ENCODE measurements around the gene DMAC2L.
"Not testable (repeated sequence)": the region's sequence is repeated elsewhere in the genome, so short reads cannot be mapped to it uniquely, and the experiment has no call there.

DMAC2L gene, protein sequence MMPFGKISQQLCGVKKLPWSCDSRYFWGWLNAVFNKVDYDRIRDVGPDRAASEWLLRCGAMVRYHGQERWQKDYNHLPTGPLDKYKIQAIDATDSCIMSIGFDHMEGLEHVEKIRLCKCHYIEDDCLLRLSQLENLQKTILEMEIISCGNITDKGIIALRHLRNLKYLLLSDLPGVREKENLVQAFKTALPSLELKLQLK

DNA sequence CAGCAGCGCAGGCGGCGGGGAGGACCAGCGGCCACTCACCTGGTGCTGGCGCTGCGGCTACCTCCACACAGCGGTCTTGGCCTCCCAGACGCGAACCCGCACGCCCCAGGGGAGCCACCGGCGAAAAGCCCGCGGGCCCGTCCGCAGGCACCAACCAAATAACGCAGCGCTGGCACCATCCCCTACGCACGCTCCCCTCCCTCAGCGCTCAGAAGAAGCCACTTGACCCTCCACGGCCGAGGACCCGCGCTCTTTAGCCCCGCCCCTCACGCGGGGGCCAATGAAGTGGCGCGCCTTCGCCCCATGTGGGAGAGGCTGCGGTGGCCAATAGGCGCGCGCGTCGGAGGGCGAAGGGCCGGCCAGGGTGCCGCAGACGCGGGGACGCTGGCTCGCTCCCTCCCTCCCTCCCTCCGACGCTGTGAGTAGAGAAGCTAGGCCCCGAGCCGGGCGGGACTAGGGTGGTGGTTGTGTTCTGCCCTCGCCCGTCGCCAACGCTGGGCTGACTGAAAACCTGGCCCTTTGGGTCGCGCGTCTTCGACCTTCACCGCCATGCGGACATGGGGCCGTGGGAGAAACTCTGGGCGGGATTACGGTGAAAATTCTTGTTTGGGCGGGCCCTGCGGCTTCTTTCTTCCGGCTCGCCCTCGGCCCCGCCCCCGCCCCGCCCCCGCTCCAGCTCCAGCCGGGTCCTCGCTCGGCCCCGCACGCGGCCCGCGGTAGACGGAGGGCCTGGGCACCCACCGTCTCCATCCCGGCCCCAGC is at the start of gene DMAC2L, which contains the start of gene L2HGDH:
Gene DMAC2L, plus strand, starts transcription at position 353 of the 762 bp plus-strand sequence. CDS start 9,164 bp downstream, outside the sequence.
Gene L2HGDH, minus strand, starts transcription at position 258 of the 762 bp plus-strand sequence. Its CDS starts 79 bp downstream, at position 179.
- peak; percentile 91 for DNase-seq

DNA sequence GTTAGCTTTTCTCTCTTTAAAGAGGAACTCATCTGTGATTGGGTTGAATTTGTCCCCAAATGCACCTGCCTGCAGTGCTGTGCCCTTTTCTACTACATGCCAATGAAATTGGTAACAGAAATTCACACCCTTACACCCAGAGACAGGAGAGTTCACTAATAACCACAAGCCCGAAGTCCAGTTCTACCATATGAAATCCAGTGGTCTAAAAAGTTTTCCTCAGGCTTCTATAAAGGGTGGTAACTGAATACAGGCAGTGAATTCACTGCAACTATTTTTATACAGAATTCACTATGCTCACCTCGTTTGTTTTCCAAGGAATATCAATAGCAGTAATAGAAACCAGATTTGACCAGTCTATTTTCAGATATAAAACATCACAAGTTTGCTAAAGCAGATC is 49.3 kb upstream of the DMAC2L start:
- DNase-seq = no peak

DNA sequence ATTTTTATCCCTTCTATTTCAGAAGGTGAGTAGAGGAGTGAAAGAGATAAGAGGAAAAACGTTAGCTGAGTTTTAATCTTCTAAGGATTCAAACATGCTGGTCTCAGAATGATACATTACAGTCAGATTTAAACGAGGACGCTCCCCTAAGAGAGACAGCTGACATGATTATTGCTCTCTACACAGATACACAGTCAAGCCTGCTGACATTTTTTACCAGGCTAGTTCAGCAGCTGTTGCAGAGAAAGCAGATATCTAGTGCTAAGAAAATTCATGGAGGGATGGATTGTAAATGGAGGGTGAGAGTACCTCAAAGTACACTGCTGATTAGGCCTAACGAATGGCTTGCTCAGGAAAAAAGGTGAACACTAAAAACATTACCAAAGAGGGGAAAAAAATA is 48.8 kb upstream of the DMAC2L start:
- DNase-seq = no peak

DNA sequence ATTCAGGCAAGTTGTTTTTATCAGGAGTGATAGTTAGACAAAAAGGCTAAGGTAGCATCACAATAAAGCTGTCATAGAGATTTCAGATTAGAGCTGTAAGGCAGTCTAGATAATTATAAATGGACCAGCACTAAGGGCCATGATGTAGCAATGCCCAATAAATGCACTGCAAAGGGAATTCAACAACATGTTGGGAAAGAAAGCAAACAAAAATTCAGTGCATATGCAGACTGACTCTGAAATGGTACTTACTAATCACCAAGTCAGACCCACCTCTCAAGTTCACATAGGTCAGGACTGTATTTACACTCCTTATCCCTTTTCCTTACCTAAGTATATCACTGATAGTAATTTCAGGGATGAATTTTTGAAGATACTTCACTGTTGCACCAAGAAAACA is 47.1 kb upstream of the DMAC2L start:
- DNase-seq = no peak

DNA sequence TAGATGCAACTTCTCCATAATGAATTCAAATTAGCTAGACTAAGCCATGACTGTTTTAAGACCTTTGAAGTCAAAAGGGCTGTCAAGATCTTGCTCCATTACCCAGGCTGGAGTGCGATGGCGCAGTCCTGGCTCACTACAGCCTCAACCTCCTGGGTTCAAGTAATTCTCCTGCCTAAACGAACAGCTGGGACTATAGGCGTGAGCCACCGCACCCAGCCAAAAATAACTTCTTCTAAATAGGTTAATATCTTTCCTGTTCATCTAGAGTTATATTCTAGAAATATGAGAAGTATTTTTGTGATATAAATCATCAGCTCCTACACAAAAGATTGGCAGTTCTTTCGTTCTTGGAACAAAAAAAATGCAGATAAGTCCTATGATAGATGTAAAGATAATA is 41.2 kb upstream of the DMAC2L start:
- DNase-seq = no peak

DNA sequence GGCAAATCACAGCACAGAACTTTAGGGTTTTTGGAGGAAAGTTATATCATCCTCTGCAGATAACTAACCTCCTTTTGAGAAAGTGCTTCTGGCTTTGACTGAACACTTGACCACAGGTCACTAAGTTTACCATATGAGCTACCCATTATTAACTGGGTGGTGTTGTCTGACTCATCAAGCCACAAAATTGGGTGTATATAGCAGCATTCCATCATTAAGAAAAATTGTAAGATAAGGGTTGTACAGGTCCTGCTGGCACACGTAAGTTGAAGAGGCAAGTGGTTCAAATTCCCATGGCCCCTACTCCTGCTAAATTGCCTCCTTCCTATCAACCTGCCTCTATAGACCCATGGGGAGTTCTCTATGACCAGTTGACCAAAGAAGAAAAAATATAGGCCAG is 39.6 kb upstream of the DMAC2L start:
- DNase-seq = no peak

DNA sequence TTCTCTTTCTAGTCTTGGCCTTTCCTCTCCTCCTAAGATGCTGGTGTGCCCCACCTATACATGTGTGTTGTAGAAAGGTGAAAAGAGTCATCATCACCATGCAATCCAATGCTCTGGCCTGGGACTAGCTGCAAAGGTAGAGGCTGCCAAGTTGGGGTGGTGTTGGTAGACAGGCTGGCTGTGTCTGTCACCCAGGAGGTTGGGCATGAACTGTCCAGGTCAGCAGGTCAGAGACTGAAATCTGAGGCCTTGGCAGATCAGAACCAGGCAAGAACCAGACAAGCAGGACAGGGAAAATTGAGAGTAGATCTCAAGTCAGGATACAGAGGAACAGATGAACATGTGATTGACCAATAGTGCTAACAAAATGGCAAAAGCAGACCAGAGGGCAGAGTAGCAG is 26.3 kb upstream of the DMAC2L start:
- DNase-seq = no peak

DNA sequence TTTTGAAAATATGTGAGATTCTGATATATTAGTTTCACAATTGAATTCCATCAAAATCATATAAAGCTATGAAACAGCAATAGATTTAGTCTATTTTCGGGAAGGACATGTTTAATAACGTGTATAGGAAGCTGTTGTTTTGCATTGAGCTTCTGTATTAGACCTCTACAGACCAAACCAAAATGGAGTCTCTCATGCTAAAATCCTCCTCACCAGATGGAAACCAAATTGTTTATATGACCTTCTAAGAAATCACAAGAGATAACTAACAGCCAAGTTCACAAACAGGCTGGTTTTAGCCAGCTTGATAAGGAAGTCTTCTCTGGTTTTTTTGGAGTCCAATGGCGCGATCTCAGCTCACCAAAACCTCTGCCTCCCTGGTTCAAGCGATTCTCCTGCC is 24.0 kb upstream of the DMAC2L start:
- DNase-seq = no peak

DNA sequence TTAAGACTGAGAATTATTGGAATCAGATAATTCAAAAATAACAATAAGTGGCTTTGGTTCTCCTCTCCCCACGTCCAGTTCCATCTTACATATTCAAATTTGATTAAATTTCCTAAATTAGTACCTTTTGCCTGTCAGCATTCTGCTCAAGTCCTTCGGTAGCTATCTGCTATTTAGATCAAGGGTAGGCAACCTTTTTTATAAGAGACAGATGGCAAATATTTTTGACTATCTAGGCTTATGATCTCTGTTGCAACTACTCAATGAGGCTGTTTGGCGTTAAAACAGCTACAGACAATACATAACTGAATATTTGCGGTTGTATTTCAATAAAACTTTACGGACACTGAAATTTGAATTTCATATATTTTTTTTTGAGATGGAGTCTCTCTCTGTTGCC is 21.8 kb upstream of the DMAC2L start:
- no peak for DNase-seq

DNA sequence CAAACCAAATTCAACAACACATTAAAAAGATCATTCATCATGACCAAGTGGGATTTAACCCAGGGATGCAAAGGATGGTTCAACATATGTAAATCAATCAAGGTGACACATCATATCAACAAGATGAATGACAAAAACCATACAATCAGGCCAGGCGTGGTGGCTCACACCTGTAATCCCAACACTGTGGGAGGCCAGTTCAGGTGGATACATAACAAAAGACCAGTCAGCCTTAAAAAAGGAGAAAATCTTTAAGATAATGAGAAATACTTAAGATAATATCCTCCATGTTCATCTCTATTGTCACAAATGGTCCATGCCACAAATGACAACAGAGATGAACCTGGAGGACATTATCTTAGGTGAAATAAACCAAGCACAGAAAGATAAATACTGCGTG is 12.5 kb upstream of the DMAC2L start:
- no peak for DNase-seq

DNA sequence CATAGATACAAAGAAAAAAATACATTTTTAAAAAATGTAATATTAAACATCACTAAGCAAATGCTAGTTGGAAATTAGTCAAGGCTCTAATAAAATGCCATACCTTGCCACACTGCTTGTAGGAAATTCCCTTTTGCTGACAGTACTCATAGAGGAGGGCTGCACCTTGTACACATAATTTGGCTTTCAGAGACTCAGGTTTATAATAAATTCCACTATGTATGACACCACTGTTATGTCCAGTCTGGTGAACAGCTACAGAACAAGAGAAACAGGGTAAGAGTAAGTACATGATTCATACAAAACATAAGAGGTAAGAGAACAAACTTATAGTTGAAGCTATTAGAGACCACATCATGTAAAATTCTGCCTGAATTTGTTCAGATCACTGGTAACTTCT is 10.2 kb upstream of the DMAC2L start:
- no peak for DNase-seq

DNA sequence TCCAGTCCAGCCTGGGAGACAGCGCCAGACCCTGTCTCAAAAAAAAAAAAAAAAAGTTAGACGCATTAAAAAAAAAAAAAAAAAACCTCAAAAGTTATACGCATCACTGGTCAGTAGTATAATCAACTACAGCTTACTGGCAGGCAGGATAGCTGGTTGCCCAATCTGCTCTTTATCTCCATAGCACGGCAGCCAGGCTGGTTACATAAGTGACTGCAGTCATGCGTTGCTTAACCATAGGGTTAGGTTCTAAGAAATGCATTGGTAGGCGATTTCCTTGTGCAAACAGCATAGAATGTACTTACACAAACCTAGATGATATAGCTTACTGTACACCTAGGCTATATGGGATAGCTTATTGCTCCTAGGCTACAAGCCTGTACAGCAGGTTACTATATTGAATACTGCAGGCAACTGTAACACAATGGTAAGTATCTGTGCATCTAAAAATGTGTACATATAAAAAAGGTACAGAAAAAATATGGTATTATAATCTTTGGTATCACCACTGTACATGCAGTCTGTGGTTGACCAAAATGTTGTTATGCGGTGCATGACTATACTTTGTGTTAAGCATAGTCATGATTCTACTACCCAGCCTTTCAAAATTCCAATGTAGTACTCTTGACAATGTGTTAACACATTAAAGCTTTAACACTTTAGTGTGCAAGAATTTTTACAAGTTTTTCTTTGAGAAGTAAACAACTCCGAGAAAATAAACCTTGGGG is 8.2 kb upstream of the DMAC2L start:
- DNase-seq = no peak

DNA sequence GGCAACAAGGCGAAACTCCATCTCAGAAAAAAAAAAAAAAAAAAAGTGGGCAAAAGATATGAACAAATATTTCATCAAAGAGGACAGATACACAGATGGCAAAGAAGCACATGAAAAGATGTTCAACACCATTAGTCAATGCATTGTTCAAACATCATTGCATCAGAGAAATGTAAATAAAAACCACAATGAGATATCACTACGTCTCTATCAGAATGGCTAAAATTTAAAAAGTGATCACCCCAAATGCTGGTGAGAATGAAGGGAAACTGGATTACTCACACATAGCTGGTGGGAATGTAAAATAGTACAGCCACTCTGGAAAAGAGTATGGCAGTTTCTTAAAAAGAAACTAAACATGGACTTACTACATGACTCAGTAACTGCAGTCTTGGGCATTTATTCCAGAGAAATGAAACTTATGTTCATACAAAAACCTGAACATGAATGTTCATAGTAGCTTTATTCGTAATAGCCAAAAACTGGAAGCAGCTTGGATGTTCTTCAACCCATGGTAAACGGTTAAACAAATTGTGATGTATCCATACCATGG is 3.7 kb upstream of the DMAC2L start:
- DNase-seq = no peak

DNA sequence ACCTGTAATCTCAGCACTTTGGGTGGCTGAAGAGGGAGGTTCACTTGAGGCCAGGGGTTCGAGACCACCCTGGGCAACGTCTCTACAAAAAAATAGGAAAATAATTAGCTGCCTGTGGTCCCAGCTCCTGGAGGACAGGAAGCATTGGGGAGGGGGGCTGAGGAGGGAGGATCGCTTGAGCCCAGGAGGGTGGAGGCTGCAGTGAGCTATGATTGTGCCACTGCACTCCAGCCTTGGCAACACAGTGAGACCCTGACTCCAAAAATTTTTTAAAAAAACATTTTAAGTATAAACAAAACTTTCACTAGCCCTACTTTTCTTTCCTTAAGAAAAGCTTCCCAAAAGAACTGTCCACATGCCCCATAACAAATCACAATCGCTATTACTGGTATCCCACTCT is 1.7 kb upstream of the DMAC2L start:
- DNase-seq = no peak

DNA sequence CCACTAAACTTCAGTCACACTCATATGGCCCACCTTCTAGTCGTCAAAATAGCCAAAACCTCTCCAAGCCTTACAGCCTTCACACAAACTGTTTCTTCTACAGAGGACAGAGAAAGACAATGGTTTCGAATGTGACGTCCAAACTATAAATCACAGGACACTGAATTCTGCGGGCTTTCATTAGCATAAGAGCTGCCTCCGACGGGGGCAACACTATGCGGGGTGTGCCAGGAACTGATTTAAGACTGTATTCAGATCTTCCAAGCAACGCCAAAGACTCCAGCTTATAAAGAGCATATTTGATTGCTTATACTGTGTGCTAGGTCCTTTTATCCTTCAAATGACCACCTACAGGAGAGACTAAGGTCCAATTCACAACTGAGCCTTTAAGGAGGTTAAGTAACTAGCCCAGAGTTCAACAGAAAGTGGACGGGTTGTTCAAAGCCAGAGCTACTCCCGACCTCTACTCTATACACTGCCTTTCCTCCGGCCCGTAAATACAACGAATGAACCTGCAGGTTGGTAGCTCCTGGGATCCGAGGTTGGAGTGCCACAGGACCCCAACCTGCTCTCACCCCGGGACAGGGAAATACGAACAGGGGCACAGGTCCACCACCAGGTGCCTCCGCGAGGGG is 670 bp upstream of the DMAC2L start:
- no peak for DNase-seq

DNA sequence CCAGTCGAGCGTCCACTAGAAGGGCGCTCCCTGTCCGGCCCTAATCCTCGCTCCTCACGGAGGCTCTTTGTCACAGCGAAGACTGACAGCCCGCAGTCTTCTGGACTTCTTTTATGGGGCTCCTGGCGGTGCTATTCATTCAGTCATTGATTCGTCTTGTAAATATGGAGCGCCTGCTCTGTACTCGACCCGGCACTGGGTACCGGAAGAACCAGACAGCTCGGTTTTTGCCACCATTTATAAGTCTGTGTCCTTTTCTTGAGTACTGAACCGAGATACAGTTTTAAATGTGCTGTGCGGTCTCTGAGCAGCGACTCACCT is 570 bp downstream of the DMAC2L start:
- DNase-seq = no peak

DNA sequence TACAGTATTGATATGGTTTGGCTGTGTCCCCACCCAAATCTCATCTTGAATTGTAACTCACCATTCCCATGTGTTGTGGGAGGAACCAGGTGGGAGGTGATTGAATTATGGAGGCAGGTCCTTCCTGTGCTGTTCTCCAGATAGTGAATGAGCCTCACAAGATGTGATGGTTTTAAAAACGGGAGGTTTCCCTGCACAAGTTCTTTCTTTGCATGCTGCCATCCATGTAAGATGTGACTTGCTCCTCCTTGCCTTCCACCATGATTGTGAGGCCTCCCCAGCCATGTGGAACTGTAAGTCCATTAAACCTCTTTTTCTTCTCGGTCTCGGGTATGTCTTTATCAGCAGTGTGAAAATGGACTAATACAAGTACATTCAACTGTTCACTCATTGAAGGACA is 2.0 kb downstream of the DMAC2L start:
- not testable (repeated sequence) for DNase-seq

DNA sequence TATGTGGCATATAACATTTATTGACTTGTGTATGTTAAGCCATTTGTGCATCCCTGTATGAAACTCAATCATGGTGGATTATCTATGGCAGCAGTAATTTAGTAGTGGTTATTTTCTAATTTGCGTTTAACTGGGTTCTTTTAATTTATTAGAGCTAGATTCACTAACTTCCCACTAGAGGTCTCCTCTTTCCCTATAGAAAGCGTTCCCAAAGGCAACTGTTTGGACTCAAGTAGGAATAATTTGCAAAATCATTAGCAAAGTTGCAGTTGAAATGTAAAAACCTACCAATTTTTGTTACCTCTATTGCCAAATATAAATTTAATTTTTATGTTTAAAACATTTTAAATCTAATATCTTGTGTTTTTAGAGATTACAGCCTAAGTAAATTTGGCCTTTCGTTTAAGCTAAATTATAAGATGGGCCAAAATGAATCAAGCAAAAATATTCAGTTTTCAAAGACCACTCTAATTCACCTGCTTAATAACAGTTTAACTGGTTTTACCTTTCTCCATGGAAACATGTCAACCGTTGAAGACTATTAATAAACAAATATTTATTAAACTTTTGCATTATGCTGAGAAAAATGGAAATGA is 6.0 kb downstream of the DMAC2L start:
- no peak for DNase-seq

DNA sequence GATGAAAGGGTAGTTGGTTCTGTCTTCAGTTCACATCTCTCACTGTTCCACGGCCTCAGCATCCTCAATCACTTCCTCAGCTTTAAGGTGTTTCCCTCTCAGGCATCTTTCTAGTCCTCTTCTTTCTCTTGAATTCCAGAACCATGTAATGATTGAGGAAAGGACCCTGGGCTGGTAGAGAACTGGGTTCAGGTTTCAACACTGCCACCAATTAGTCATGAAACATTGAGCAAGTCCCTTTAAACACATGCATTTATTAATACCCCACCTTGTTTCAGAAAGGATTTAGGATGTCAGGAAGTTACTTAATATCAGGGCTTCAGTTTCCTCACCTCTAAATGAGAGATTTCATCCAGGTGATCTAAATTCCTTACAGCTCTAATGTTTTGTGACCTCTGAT is 7.2 kb downstream of the DMAC2L start:
- no peak for DNase-seq

DNA sequence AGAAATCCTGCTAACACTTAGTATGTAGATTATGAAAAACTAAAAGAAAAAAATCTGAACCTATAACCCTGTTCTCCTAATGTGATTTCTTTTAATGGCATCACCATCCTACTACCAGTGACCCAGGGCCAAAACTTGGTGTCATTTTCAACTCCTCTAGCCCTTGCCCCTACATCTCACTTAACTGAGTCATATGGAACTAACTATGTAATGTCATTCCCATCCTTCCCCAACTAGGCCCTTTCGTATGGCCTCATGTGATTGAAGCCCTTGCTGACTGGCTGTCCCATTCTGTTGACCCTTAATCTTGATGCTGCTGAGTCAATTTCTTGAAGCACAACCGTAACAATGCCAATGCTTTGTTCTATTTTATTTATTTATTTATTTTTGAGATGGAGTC is 7.6 kb downstream of the DMAC2L start:
- no peak for DNase-seq

DNA sequence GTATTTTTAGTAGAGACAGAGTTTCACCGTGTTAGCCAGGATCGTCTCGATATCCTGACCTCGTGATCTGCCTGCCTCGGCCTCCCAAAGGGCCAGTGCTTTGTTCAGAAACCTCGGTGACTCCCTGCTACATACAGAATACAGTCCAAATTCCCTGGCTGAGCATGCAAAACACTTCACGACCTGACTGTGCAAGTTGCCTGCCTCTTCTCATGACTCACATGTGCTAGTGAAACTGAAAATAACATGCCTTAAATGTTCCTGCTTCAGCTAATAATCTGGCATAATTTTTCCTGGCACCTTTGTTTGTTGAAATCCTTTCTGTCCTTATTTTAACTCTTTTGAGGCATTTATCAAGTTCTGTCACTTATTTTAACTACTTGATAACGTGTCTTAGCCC is 8.2 kb downstream of the DMAC2L start:
- DNase-seq = no peak

DNA sequence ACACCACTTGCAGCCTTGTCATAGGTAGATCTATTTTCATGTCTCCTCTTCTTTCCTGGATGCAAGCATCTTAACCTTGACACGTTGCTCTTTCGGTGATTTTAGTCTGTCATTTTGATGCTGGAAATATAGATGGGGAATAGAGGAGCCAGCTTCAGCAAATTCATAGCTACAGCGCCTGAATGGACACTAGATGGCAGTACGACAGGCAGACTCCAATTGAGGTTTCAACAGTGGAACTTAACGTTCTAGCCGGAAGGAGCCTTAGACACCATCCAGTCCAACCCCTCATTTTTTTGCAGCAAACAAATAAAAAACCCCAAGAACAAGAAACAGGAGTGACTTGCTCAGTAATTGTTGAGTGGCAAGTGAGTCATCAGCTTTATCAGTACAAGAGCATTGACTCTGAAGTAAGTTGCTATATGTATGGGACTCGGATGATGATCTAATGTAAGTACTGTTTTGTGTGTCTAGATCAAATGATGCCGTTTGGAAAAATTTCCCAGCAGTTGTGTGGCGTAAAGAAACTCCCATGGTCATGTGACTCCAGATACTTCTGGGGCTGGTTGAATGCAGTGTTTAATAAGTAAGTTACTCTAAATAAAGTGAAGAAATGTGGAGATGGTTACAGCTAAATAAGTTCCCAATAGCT is 9.0 kb downstream of the DMAC2L start:
- DNase-seq = peak; percentile 18
